NCI-H128 (cell line): ENCODE data around the gene VIPR1.
"Not testable (repeated sequence)": the region's sequence is repeated elsewhere in the genome, so short reads cannot be mapped to it uniquely, and the experiment has no call there.

Experiments used
- DNase-seq: peaks from one replicate; lab custom pipeline; 2025; ENCODE audit not compliant: unreplicated experiment; lab: John Stamatoyannopoulos, UW

The VIPR1 gene

DNA sequence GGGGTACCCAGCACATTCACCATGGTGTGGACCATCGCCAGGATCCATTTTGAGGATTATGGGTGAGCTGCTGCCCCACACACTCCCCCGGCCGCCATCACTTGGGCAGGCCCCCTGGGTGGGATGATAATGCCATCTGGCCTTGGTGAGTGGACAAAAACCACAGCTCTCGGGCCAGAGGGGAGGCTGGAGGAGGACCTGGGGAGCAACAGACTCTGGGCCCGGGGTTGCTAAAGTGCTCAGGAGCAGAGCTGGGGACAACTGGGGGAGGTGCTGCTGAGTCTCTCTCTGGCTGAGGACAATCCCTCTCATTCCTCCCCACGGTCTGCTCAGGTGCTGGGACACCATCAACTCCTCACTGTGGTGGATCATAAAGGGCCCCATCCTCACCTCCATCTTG, 29.0 kb downstream of the VIPR1 start:
- DNase-seq: no peak

- DNase-seq: no peak
Measured at GRCh38 chr3:42532229-42532628, 29.8 kb downstream of the VIPR1 start.

DNA sequence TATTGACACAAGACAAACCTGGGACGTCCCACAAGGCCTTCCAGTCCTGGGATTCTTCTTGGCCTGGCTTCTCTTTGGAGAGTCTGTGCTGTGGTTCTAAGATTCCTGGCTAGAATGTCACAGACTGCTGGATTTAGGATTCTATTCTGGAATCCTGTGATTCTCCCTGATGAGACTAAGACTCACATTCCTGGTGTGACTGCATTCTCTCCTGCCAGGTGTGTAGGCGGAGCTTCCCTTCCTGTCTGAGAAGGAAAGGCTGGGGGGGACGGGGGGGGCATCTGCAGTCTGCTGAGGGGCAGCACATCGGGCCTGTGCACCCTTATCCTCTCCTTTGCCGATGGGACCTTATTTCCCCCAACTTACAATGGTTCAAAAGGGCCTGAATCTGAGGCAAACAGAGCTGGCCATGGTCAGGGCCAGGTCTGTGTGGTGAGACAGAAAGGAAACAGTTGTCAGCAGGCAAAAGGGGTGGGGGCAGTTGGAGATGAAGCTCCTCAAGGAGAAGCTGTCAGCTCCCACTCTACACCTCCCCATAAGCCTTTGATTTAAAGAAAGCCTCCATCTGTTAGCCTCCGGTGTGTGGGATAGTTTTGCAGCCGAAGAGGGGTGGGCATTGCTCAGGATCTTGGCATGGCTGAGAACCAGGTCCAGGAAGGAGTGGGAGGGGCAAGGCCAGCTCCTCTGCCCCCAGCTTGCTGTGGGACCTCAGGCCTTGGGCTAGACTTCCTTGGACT, 30.9 kb downstream of the VIPR1 start:
- no peak for DNase-seq

GRCh38 chr3:42535981-42536784, 33.7 kb downstream of the VIPR1 start:
- DNase-seq: no peak

DNA sequence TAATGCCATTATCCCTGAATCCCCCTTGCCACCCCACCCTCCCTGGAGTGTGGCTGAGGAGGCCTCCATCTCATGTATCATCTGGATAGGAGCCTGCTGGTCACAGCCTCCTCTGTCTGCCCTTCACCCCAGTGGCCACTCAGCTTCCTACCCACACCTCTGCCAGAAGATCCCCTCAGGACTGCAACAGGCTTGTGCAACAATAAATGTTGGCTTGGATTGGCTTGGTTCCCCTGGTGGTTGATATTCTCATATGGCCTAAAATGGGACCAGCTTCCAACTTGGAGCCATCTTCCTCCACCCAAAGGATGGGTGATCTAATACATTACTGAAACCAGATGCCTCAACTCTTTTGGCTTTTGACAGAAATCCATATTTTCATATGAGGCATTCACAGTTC, 34.9 kb downstream of the VIPR1 start:
- DNase-seq: no peak

GRCh38 chr3:42539871-42540714, 37.6 kb downstream of the VIPR1 start:
- DNase-seq: no peak

- no peak for DNase-seq
Measured at GRCh38 chr3:42541079-42541478, 38.6 kb downstream of the VIPR1 start.

GRCh38 chr3:42544492-42545283, 42.2 kb downstream of the VIPR1 start:
- DNase-seq: peak; percentile 25

- DNase-seq: no peak
Measured at GRCh38 chr3:42545284-42545900, 42.9 kb downstream of the VIPR1 start.

DNA sequence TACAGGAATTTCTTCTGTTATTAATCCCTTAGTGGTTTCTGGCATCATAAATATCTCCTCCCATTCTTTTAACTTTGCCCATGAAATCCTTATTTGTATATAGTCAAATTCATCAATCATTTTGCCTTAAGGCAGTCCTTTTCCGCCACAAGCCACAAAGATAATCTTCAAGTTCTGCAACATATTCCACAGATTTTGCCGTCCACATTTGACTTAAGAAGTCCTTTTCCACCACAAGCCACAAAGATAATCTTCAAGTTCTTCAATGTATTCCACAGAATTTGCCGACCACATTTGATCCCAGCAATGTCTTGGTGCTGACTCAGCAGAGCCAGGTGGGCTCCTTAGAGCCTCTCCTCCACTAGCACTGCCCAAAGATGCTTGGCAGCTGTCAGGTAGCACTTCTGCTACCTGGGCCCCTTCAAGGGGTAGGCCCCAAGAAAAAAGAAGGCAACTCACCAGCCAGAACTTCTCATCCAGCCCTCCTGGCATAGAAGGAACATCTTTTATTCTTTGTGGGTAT, 44.3 kb downstream of the VIPR1 start:
- no peak for DNase-seq

- peak; percentile 5 for DNase-seq
Measured at GRCh38 chr3:42547401-42547945, 45.0 kb downstream of the VIPR1 start.

DNA sequence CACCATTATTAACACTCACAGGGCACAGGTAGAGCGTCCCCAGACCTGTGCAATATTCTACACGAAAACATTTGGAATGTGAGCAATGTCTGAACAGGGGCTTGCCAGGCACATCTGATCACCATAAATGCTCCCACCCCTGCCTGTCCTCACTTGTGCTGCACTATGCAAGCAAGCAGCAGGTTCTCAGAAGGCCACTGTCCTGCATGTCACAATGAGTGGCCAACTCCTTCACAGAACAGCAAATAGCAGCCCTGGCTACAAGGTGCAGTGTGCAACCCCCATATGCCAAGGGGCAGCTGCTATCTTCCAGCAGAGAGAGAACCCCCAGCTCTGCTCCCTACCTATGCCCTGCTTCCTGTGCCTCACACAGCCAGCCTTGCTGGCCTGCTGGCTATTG, 46.7 kb downstream of the VIPR1 start:
- DNase-seq: no peak

- no peak for DNase-seq
Measured at GRCh38 chr3:42550250-42550649, 47.8 kb downstream of the VIPR1 start.

DNA sequence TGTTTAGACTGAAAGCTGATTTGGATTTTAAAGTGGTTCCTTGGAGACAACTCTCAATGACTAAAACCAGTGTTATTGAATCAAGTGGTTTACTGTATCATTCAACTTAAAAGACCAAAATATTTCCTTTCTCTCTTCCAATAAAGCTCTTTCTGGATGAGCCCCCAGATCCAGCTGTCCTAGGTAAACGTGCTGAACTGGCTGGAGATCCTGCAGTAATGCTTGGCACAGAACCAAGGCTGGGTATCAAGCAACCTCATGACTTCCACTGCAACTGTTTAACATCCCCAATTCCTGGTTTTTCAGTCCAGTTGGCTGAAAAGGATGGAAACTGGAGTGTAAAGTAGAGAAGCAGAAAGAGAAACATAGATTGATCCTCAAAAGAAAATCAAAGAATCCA, 50.4 kb downstream of the VIPR1 start:
- DNase-seq: no peak

DNA sequence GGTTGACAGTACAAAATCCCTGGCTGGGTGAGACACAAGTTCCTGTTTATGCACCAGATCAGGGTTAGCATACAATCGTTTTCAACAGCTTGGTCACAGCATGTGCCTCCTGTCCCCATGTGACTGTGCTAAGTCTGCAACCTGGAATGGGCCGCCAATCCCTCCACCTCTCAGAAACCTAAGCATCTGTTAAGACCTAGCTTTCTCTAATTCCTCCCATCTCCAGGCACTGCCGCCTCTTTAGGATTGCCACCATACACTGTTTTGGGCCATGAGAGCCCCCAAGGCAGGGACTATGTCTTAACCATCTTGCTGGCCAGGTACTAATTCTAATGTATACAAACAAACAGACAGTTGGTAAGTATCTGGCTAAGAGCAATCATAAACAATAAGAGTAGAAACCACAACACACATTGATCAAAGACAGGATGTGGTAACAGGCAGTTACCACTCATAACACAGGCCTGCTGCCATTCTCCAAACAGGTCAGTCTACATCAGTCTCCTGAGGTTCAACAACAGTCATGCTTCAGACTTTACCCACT, 53.7 kb downstream of the VIPR1 start:
- DNase-seq: no peak

GRCh38 chr3:42556817-42557216, 54.4 kb downstream of the VIPR1 start:
- DNase-seq: not testable (repeated sequence)

GRCh38 chr3:42557854-42558253, 55.4 kb downstream of the VIPR1 start:
- no peak for DNase-seq

DNA sequence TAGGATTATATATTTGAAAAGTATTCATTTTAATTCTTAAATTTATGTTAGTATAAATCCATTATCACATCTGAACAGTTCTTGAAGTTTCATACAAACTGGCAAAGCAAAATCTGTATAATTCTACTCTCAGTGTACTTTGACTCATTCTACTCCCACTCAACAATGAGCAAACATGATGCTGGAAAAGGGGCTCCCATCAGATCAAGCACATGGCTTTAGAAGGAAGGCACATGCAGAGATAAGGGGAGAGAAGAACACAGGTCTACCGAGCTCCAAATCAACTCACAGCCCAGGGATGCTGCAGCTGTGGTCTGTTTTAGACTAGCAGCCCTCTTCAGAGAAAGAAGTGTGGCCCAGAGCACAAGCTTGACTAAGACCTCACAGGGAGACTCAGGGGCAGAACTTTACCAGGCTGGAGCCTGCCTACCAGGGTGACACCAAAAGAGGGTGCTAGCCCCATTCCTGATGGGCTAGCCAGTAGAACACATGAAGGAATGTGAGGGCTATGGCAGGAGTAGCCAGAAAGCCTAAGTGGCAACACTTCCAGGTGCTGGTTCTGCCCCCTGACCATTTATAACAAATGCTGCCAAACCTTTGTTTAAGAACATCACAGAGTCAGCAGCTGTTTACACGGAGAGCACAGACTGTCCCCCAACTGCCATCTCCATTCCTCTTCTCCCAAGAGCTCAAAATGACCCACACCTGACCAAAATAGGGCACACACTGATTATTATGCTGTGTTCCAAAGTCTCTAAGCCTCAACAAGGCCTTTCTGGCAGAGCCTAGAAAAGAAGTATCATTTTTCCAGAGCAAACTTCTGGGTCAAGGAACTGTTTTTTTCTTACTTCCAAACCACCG, 59.8 kb downstream of the VIPR1 start:
- DNase-seq: no peak
